Stromal cell of bone marrow (primary cell): Measurements from ENCODE around the gene SFSWAP.
"Not testable (repeated sequence)": the region's sequence is repeated elsewhere in the genome, so short reads cannot be mapped to it uniquely, and the experiment has no call there.

Experiments
- DNase-seq: peaks from one replicate; pipeline ENCODE4 v3.0.0-alpha.2; 2012; ENCODE audit warnings: low read depth

SFSWAP gene

DNA sequence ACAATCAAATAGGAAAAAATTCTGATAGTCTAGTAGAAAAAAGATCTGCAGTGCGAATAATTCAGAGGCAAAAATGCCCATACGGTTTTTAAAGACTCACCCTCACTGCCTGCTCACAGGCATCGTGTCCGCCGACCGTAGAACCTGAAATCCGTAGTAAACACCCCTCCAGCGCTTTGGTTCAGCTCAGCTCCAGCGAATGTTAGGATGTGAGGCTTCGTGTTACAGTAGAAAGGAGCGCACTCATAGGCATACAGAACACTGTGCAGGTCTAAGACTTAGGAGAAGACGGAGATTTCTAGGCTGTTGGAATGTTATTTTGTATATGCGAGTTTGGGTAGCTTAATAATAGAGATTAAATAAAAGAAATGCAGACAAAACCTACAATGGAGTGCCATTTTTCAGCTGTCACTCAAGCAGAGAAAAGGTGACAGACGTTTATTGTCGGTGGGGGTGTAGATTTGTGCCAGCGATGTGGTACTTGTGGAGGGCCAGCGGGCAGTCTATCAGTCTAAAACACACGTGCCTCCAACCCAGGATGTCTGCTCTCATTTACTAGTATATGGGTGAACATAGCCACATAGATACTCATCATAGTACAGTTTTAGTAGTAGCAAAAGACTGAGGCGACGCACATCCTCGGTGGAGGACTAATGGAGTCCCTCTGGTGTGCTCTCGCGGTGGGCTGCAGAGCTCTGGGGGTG, 25.7 kb downstream of the SFSWAP start:
- DNase-seq, result no peak

DNA sequence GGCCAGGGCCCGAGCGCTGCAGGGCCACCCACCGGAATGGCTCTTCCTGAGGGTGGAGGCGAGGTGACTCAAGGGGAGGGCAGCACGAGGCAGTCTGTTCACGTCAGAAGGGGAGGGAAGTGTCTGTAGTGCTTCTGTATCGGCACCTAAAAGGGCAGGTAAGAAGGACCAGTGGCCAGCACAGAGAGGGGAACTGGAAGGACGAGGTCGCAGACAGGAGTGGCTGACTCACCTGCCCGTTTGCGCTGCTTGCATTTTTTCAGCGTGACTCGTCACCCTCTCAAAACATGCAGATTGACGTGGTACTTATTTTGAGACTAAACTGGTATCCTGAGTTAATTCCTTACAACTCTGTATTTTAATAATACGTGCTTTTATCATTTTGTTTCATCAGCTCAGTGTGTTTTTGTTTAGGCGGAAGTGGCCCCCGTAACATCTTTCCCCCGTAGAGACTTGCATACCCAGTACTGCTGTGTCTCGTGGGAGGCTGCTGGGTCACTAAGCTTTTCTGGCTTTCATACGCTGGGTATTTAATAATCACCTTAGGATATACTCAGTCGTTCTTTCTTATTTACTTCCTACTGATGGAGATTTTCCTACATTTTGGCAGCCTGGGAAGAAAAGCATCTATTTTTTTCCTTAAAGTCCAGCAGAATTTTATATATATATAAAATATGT, 26.4 kb downstream of the SFSWAP start:
- no peak for DNase-seq

DNA sequence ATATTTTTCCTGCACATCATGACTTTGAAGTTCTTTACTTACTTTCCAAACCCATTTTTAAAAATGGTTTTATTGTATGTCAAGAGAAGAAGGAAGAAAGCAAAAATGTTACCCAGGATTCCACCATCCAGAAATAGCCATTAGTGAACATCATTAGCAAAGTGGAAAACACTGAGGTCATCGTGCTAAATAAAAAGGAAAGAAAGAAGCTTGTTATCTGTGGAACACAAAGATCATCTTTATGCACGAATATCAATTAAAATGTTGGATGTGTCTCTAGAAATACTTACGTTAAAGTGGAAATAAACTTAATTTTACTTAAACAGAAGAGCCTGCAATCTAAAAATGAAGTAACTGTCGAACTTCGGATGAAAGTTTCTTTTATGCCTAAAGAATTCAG, 27.3 kb downstream of the SFSWAP start:
- no peak for DNase-seq

DNA sequence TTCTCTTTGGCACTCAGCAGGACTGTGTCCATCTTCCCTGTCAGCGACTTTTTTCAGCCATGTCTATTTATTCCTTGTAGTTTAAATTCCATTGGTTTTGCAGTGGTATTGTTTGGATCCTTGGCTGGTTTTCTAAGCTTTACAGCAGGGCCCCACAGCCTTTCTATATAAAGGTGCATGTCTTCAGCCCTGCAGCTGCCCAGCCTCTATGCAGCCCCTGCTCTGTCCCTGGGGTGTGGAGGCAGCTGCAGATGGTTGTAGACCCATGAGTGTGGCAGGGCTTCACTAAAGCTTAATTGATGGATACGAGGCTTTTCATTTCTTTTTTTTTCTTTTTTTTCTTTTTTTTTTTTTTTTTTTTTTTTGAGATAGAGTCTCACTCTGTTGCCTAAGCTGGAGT, 29.7 kb downstream of the SFSWAP start:
- no peak for DNase-seq

DNA sequence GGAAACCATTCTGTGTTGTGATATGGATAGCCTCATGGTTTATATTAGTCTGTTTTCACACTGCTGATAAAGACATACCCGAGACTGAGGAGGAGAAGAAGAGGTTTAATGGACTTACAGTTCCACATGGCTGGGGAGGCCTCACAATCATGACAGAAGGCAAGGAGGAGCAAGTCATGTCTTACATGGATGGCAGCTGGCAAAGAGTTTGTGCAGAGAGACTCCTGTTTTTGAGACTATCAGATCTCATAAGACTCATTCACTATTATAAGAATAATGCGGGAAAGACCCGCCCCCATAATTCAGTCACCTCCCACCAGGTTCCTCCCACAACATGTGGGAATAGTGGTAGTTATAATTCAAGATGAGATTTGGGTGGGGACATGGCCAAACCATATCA, 31.9 kb downstream of the SFSWAP start:
- not testable (repeated sequence) for DNase-seq

DNA sequence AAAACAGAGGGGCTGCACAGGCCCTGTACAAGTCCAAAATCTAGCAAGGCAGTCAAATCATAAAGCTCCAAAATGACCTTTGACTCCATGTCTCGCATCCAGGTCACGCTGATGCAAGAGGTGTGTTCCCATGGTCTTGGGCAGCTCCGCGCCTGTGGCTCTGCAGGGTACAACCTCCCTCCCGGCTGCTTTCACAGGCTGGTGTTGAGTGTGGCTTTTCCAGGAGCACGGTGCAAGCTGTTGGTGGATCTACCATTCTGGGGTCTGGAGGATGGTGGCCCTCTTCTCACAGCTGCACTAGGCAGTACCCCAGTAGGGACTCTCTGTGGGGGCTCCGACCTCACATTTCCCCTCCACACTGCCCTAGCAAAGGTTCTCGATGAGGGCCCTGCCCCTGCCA, 32.5 kb downstream of the SFSWAP start:
- not testable (repeated sequence) for DNase-seq

DNA sequence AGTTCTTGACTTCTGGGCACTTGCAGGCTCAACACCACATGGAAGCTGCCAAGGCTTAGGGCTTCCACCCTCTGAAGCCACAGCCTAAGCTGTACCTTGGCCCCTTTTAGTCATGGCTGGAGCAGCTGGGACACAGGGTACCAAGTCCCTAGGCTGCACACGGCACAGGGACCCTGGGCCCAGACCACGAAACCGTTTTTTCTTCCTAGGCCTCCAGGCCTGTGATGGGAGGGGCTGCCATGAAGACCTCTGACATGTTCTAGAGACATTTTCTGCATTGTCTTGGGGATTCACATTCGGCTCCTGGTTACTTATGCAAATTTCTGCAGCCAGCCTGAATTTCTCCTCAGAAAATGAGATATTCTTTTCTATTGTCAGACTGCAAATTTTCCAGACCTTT, 33.0 kb downstream of the SFSWAP start:
- not testable (repeated sequence) for DNase-seq

DNA sequence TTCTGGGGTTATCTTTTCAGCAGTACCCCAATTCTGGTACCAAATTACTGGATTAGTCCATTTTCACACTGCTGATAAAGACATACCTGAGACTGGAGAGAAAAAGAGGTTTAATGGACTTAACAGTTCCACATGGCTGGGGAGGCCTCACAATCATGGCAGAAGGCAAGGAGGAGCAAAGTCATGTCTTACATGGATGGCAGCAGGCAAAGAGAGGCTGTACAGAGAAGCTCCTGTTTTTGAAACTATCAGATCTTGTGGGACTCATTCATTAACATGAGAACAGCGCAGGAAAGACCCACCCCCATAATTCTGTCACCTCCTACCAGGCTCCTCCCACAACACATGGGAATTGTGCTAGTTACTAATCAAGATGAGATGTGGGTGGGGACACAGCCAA, 33.8 kb downstream of the SFSWAP start:
- not testable (repeated sequence) for DNase-seq

DNA sequence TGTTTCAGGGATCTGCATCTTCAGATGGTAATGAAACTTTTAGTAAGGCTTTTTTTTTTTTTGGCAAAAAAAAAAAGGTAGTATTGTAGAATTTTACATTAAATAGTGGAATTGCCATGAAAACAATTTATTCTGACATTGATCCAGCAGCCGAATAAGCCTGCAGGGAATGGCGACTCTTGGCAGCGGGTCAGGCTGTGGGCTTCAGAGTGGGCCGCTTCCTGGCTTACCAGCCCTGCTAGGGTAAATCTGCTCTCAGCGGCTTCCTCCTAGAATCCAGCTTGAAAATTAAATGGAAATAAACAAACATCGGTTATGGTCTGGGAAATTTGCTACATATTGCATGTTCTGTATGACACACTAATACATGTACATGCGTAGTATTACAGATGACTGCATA, 34.8 kb downstream of the SFSWAP start:
- DNase-seq, result no peak

DNA sequence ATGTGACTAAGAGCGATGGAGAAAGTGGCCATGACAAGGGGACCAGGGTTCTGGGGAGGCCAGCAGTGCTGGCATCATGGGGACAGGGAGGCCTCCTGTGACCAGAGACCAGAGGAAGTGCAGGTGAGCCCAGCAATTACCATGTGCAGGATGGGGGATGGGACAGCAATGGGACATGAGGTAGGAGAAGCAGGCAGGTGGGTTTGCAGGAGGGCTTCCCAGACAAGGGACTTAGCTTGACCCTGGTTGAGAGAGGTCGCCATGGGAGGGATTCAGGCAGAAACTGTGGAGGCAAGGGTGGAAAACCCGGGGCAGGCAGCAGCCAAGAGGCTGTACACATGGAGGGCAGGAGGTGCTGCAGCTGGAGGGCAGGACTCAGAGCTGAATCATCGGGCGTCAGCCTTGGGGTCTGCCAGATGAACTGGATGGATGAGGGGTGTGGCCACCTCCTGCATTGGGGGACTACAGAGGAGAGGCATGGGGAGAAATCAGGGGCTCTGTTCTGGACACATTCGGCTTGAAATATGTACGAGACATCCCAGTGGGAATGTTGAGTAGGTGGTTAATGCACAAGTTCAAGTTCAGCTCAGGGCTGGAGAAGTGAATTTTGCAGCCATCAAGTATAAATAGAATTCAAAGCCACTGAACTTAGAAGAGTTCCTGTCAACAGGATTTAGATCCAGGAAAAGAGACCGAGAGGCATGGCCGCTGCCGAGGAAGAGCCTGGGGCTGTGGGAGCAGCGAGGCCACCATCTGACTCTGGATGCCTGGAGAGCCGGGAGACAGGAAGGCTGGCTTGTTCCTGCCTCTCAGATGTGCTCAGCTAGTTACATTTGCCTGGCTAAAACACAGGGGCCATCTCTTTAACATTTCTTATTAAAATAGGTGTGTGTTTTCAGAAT, 36.6 kb downstream of the SFSWAP start:
- DNase-seq, result no peak

DNA sequence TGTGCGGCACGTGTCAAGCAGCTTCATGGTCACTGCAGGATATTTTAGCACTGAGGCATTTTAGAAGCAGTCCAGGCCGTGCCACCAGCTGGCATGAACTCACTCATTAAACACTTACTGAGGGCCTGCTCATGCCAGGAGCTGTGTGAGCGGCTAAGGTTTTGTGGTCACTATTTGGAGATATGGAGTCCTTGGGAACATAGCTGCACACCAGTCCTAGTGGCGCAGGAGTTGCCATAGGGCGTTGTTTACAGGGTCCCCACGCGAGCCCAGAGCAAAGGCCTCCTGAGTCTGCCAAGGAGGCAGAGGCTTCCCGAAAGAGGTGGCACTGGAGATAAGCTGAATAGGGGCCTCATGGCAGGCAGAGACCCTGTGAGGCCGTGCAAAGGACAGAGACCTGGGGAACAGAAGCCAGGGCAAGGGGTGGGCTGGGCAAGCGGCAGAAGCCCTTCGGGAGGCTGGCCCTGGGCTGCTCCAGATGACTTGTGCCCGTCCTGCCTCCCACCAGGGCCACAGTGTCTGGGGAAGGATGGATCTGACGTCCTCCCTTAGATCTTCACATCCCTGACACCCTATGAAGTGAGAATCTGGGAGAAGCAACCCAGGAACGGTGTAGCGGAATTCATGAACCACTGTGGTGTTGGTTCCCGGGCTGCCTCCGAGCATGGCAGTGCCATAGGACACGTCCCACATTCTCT, 38.9 kb downstream of the SFSWAP start:
- DNase-seq, result no peak

DNA sequence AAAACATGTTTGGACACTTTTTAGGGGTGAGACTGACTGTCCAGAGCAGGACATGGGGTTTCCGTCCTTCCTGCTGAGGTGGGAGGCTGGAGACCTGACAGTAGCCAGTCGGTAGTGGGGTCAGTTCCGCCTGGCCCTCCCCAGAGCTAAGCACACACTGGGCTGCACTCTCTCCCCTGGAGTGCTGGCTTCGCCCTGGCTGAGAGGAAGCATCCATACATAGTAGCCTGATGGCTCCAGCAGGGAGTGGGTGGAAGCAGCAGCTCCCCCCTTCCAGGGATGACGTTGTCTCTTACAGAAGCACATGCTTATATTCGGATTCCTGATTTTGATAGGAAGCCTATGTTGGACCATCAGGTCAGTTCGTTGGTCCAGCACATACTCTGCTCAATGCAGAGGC, 40.4 kb downstream of the SFSWAP start:
- no peak for DNase-seq

DNA sequence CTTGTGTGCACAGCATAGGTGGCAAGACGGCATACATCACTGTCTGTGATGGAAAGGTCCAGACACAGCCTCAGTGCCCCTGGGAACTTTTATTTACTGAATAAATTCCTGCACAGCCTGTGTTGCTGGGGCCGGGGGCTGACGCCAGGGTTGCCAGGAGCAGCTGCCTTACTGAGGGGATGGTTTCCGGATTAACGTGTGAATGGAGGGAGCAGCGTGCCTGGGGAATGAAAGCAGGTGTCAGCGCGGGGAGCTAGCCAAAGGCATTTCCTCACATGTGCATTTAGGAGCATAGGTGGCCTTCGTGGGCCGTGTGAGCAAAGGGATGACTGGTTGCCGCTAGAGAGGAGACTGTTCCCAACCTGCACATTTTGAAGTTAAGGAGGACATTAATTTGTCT, 41.6 kb downstream of the SFSWAP start:
- DNase-seq, result no peak

DNA sequence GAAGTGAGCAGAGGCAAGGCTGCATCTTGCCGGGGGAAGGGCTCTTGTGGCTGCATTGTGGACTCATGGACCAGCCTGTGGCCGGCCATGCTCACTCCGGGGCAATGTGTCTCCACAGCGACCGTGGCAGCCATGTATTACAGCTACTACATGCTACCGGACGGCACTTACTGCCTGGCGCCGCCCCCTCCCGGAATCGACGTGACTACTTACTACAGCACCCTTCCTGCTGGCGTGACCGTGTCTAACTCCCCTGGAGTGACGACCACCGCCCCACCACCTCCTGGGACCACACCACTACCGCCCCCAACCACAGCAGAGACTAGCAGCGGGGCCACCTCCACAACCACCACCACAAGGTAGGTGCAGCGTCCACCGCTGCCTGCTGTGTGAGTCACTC, 42.1 kb downstream of the SFSWAP start:
- DNase-seq, result no peak

DNA sequence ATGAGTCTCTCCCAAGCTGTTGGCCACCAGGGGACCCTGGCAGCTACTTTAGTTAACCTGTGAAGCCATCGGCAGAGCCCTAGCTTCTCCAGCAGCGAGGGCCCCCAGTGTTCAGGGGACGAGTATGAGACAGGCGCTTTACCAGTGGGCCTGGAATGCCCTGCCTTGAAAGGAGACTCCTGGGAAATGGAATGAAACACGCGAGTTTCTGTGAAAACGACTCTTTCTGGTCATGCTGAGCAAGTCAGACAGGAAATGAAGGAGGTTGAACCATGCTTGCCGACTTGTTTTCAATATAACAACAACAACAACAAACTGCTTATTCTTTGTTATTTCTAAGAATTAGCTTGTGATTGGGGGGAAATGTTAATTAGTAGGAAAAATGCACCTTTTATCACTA, 42.9 kb downstream of the SFSWAP start:
- DNase-seq, result no peak

DNA sequence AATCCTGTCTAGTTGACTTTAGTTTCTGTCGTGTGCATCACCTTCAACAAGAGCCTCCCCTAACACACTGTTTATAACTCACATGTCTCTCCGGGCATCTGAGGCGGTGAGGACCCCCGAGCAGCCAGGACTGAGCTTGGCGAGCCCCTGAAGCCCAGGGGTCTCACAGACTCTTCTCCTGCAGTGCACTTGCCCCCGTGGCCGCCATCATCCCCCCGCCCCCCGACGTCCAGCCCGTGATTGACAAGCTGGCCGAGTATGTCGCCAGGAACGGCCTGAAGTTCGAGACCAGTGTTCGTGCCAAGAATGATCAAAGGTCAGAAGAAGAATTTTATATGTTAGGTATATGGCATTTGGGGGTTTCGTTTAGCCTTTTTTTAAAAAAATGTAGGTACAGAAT, 43.3 kb downstream of the SFSWAP start:
- no peak for DNase-seq

DNA sequence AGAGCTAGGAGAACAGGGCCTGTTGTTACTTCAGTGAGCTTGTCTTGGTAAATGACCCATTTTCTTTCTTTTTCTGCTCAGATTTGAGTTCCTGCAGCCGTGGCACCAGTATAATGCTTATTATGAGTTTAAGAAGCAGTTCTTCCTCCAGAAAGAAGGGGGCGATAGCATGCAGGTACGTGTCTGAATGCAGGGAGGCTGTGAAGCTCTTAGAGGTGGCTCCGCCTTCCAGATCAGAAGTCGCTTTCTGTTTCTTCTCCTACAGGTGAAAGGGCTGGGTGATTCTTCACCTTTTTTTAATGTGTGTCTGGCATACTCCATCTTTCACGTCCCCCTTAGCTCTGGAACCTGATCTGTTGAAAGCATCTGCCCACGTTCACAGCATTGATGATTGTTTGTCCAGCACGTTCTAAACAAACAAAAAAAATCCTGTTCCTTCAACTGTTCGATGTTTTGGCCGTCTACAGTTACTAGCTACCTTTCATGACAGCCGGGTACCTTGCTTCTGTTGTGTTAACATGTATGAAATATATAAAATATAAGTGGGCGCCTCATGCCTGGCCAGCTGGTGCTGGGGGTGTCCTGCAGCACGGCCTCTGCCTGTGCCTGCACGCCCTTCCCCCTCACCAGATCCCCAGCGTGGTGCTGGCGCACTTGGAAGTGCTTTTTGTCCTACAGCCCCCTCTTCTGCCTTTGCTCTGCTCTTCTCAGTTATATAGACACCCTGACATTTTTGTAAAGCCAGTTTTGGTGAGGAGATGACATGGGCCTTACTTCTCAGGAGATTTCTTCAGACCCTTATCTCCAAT, 44.6 kb downstream of the SFSWAP start:
- no peak for DNase-seq

DNA sequence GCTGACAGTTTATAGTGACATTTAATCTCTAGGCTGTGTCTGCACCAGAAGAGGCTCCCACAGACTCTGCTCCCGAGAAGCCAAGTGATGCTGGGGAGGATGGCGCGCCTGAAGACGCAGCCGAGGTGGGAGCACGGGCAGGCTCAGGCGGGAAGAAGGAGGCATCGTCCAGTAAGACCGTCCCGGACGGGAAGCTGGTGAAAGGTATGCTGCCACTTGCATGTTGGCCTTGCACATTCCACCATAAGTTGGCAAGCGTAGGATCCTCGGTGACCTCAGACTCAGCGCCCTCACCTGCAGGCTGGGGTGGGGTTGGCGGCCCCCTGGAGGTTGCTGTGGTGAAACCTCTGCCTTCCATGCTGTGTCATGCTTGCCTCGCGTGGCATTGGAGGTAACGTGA, 45.6 kb downstream of the SFSWAP start:
- DNase-seq, result no peak

DNA sequence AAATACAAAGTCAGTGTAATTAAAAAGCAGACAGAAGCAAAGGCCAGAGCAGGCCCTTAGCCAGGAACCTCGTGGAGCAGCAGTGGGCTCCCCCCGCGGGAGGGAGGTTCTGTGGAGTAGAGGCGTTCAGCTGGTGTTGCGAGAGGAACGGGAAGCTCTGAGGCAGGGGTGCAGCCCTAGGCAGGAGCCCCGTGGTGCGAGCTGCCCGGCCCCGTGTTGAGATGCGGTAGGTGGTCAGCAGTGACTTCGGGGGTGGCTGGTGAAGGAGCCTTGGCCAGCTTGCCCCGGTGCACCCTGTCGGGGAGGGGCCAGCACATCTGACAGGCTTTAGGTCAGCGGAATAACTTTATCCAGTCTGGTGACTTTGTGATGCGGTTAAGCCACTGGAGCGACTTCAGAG, 46.2 kb downstream of the SFSWAP start:
- no peak for DNase-seq

DNA sequence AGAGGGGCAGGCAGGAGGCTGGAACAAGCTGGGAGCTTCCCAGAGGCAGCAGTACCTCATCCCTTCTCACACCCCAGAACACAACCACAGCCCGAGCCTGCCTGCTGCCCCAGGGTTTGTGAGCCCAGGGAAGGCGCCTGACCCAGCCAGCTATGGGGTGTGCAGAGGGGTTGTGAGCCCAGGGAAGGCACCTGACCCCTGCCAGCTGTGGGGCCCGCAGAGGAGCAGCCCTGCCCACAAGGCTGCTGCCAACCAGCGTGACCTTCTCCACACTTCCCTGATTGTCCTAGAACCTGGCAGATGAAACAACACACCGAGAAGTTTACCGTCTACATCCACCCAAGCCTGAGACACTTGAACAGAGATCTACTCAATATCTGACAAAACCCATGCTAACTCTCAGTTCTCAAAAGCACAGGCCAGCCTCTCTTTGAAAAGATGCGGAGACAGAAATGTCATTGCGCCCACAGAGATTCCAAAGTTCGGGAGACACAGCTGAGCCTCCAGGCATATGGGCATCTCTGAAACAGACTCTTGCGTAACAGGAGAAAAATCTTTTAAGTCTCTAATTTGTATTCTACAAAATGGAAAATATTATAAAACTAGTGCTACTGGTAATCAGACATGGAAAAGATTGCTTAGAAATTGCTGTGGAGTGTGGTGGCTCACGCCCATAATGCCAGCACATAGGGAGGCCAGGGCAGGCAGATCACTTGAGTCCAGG, 47.3 kb downstream of the SFSWAP start:
- DNase-seq, result no peak

DNA sequence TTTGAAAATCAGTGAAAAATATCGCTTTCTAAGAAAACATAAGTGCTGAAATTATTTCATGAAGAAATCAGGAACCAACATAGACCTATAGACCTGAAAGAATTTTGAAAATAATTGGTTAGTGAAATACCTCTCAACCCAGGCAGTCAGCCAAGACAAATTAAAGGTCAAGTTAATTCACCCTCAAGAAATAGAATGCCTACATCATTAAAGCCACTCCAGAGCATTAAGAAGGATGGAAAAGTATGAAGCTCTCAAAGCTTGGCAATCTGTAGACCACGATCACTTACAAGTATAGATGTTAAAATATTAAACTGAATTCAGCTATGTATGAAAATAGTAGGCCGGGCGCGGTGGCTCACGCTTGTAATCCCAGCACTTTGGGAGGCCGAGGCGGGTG, 48.3 kb downstream of the SFSWAP start:
- no peak for DNase-seq
